Measurements from ENCODE around the gene RYR2.

GRCh38 chr1:237296861-237297260 is 254.9 kb downstream of the RYR2 start:
- TF ChIP-seq EZH2 (IDR thresholded peaks at IDR 0.05; ENCODE audit: insufficient read depth, poor library complexity, severe bottlenecking): no peak
- TF ChIP-seq EZH2phosphoT487 (IDR thresholded peaks at IDR 0.05; ENCODE audit: insufficient read depth, low read depth): no peak
